ENCODE results near the gene WDR91.
"Not testable (repeated sequence)": the region's sequence is repeated elsewhere in the genome, so short reads cannot be mapped to it uniquely, and the experiment has no call there.

WDR91 gene

DNA sequence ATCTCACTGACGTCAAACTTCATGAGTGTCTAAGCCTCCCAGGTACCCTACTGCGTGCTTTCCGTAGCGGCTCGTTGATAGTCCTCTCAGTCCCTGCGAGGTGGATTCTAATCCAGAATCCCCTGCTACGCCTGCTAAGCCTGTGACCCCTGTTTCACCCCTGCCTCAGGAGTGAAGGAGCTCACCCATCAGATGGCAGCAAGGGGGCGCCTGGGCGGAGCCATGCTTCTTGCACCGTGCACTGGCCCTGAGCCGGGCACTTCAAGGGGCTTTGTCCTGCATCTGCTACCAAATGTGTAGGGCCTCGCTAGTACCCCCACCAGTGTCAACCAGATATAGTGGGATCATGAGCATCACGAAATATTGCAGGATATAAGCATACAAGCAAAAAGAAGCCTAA lies 21.4 kb upstream of the WDR91 start:
- DNase-seq: no peak

- DNase-seq: no peak
Observed at GRCh38 chr7:135232087-135232486, 20.8 kb upstream of the WDR91 start.

GRCh38 chr7:135231686-135232085 lies 20.4 kb upstream of the WDR91 start:
- DNase-seq: no peak

DNA sequence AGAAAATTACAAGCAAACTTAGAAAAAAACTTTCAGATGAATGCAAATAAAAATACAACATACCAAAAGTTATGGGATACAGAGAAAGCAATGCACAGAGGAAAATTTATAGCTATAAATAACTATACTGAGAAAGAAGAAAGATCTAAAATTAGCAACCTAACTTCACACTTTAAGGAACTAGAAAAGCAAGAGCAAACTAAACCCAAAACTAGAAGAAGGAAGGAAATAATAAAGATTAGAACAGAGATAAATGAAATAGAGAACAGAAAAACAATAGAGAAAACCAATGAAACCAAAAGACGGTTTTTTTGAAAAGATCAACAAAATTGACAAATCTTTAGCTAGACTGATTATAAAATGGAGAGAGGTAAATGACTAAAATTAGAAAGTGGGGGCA lies 12.7 kb upstream of the WDR91 start:
- DNase-seq: no peak

DNA sequence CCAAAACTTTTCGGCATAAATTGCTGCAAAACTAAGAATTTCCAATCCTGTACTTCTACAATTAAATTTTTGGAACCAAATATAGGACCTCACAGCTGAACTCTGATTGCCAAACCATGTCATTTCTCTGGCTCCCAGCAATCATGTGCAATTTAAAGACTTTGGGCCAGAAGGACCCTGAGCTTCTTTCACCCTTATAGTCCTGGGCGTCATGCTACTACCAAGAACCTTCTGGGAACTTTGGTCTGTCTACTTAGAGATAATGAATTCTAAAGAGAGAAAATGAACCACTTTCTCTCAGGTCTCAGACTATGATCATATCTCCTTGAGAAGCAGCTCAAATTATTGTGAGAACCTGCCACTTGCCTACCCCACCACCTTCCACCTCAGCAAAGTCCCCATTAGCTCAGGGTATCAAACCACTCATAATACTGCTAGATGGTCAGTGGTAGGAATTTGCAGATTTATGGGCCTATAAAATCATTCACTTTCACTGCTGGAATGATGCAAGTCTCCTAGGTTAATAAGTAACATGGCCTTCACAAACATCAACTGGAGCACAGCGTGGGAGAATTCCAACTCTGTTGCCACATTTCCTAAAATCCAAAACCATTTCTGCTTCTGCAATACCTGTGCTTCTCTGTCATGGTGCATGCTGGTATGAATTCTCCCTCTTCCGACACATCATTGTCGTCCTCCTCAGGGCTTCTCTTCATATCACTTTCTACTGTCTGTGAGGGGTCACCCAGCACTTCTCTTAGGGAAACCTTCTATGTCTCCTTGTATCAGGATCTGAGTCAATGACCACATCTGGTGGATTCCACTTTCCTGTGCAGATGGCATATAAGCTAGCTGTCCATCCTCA lies 6.6 kb upstream of the WDR91 start:
- DNase-seq: no peak

- DNase-seq: no peak
Observed at GRCh38 chr7:135215698-135216097, 4.4 kb upstream of the WDR91 start.

DNA sequence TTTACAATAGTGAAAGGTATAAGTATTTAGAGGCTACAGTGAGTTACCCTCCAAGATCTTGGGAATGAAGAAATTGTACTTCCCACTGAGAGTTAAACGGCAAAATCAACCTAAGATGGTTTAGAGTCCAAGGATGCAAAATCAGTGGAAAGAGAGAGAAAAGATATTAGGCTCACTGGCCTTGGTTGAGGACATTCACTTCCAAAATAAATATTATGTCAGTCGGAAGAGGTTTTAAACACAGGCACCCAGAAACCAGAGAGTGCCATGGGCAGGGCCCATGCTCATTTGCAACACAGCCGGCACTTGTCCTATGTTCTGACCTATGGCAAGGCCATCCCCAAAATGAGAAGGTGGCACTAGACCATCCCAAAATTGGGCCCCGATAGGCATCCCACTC lies 3.9 kb upstream of the WDR91 start:
- no peak for DNase-seq

DNA sequence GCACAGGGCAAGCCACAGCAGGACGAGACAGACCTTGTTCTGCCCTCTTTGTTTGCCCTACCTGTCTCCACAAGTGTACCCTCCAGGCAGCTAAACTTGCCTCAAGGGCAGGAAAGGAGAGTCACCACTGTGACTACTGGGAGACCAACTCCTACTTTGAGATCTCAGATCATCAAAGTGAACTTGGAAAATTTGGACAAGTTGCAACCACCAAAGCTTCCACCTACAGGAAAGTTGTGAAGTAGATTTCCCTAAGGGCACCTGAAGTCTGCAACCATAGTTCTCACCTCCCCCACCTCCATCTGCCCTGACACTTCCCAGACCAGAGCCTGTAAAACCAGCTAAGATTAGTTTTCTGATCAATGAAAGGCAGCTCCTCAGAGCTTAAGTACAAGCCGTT lies 2.5 kb upstream of the WDR91 start:
- no peak for DNase-seq

DNA sequence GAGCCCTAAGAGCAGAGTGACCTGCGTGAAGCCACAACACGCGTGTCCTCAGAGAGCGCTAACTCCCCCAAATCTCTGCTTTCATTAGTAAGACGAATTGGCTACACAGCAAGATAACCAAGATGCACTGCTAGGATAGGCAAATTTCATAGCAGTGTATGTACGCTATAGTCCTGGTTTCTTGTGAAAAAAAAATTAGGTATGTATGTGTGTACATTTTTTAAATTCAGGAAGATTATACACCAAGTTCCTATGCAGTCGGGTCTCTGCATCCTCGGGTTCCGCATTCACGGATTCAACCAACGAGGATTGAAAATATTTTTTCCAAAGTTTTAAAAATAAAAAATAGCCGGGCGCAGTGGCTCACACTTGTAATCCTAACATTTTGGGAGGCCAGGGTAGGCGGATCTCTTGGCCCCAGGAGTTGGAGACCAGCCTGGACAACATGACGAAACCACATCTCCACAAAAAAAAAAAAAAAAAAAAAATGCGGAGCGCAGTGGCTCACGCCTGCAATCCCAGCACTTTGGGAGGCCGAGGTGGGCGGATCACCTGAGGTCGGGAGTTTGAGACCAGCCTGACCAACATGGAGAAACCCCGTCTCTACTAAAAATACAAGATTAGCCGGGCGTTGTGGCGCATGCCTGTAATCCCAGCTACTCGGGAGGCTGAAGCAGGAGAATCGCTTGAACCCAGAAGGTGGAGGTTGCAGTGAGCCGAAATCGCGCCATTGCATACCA lies 790 bp upstream of the WDR91 start:
- DNase-seq: not testable (repeated sequence)

- no peak for DNase-seq
Observed at GRCh38 chr7:135210888-135211178, 493 bp downstream of the WDR91 start.

DNA sequence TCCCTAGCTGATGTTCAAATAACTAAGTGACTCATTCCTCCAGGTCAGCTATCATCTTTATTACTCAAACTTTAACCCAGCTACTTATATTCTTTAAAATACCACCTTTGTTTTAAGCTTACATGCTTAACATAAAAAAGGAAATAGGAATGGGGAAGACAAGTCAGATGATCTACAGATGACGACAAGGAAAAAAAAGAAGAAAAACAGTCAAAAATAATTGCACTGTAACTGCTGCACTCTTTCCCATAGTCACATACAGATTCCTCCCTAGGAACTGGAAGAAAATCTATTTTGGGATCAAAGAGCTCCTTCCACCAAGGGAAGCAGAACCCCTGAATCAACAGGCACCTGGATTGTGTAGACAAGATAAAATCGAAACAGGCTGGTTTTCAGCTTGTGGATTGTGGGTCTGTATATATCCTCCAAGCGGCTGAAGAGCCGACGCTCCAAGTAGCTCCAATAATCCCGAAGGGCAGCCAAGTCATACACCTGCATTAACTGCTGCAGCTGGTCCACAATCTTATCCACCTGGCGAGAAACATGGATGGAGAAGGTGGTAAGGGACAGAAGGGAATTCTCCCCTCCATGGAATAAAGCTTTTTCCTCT lies 2.0 kb downstream of the WDR91 start:
- no peak for DNase-seq

DNA sequence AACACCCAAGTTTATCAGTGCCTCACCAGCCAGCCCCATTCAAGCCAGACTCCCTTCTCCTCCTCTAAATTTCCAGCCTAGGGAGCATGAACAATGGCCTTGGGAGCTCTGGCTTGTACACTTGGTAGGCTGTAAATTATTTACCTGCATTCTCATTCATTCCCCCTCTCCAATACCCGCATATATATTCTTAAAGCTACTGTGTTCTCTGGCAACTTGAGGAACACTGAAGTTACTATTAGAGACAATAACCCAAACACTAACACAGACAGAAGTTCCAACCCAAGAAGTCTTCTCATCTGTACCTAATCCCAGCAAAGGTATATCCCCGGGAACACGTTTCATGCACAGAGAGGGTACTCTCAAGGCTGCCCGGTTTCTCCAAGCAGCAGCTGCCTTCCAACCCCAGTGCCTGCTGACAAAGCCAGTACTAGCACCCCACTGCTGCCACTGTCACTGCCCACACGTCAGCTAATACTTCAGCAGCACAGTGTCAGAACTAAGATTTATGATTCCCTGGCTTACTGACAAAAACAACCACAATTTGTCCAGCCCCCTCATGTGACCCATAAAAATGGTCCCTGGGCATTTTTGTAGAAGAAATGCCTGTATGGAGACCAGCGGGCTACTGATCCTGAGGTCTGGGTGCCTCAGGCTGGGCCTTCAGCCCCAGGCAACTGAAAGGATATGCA lies 3.1 kb downstream of the WDR91 start:
- no peak for DNase-seq

- DNase-seq: no peak
Observed at GRCh38 chr7:135207406-135208101, 3.8 kb downstream of the WDR91 start.

DNA sequence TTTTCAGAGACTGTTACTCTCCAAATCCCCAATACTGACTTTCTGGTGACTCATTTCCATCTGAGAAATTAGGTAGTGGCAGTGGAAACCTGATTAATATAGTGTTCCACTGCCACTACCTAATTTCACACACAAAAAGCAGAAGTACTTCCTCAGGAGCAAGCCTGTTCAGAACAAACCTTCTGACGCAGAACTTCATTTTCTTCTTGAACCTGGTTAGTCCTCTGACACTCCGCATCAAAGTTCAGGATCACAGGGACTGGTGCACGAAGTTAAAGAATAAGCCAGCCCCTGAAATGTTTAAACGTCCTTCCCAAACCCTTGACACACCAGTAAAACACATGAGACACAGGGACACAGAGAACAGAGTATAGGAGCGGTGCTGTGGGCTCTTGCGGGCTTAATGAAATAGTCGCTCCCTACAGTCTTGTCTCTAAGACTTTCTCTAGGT lies 4.4 kb downstream of the WDR91 start:
- no peak for DNase-seq

GRCh38 chr7:135205850-135206249 lies 5.5 kb downstream of the WDR91 start:
- DNase-seq: no peak

DNA sequence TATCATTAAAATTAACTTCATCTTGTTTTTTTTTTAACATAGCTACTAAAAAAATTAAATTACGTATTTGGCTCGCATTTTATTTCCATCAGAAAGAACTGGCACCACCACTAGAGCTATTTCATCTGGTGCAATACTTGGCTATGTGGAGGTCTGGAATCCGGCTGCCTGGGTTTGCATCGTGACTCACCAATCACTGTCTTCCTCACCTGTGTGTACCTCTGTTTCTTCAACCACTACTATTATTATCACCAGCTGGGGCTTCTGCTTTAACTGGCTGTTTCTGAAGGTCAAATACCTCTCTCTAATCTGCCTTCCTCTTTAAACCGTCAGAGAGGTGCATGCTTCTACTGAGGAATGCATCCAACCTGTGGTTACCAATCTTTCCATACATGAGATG lies 6.5 kb downstream of the WDR91 start:
- no peak for DNase-seq

- no peak for DNase-seq
Observed at GRCh38 chr7:135204341-135204749, 7.0 kb downstream of the WDR91 start.

GRCh38 chr7:135201350-135201749 lies 10.0 kb downstream of the WDR91 start:
- DNase-seq: no peak

- DNase-seq: no peak
Observed at GRCh38 chr7:135200821-135201331, 10.4 kb downstream of the WDR91 start.

GRCh38 chr7:135199439-135199838 lies 11.9 kb downstream of the WDR91 start:
- no peak for DNase-seq

GRCh38 chr7:135197906-135198655 lies 13.2 kb downstream of the WDR91 start:
- no peak for DNase-seq

GRCh38 chr7:135197343-135197742 lies 14.0 kb downstream of the WDR91 start:
- DNase-seq: no peak
